NCI-H524 (cell line): Measurements from ENCODE around the gene FOXP1.
A peak's percentile ranks its signal among the peaks of the same experiment; 100 is the strongest.

Experiments
- DNase-seq, 2 experiments: peaks; one replicate each; lab custom pipeline; 2025; lab: John Stamatoyannopoulos, UW

Gene FOXP1

DNA sequence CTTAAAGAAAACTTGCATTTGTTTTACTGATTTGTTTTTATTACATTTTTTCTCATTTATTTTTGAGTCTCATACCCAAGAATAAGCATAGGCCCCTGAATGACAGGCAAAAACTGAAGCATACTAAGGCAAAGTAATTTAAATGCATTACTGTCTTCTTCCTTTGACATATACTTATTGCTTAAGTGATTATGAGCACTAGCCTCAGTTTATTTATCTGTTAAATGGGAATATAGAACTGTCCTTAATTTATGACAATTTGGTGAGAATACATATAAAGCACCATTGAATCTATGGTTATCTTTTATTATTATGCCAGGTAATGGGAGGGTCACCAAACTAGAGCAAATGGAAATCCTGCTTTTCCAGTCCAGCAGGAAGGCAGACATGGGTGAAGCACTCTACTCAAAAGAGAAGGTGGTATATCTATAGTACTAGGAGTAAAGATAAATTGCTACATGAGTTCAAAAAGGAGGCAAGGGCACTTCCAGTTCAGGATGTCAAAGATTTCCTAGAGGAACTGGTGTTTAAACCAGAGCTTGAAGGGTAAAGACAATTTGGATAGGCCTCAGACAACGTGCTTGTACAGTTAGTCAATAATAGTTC is 435.0 kb downstream of the FOXP1 start:
- no peak for DNase-seq

DNA sequence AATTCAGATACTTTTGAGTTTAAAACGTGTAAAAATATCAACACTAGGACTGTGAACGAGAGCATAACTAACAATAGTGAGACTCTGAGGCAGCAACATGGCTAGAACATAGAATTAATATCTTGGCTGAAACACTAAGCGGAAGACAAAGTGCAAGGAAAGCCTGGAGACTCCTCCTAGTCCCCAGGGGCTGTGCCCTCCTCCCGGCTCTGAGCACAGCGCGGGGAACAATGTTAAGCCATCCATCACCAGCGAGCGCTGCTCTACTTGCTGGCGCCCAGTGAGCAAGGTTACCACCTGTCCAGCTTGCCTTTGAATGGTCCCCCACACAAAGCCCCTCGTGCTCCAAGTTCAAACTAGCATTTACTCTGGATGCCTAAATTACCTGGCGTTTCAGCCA is 436.9 kb downstream of the FOXP1 start:
- peak in 1 of 2 experiments; percentile 20 for DNase-seq

DNA sequence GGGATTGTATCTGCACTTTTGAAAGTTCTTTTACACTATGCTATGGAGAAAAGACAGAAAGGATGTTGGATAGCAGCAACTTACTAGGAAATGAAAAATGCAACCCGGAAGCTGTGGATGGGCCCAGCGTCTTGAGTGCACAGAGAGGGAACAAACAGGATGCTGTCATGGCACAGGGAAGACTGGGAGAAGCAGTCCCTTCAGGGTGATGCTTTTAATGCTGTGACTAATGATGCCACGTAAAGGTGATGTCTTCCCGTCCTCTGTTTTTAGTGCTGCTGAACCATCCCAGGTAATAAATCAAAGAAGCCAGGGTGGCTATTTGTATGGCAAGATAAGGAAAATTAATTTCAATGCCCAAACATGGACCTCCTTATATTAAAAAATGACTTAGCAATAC is 437.6 kb downstream of the FOXP1 start:
- no peak for DNase-seq

DNA sequence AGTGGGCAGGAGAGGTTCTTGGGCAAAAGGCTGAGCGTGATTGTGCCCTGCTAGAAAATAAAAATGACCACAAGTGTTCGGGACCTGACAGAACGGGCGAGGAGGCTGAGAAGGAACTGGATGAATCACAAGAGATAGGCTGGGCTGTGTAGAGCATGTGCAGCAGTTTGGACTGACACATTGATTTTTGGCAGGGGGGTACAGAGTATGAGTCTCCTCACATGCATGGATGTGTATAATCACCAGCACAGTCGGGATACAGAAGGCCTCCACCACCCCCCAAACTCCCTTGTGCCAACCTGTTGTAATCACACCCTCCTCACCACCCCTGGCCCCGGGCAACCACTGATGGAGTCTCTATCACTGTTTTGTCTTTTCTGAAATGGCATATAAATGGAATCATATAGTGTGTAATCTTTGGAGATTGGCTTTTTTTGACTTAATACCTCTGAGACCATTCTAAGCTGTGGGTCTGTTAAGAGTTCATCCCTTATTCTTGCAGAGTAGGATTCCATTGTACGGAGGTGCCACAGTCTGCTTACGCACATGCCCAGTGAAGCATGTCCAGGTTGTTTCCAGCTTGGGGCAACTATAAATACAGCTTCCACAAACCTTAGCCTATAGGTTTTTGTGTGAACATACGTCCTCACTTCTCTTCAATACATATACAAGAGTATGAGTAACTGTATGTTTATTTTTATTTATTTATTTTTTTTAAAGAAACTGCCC is 438.8 kb downstream of the FOXP1 start:
- DNase-seq, result no peak

DNA sequence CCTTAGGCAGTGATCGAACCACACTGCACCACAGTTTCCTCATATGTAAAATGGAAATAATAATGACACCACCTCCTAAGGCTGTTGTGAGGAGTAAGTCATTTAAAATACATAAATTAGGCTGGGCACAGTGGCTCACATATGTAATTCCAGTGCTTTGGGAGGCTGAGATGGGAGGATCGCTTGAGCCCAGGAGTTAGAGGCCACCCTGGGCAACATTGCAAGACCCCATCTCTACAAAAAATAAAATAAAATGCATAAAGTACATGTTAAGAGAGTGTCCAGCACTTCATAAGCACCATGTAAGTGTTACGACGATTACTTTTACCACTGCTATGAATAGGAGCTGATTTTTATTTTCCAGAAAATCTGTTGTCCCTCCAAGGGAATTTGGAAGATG is 440.0 kb downstream of the FOXP1 start:
- no peak for DNase-seq

DNA sequence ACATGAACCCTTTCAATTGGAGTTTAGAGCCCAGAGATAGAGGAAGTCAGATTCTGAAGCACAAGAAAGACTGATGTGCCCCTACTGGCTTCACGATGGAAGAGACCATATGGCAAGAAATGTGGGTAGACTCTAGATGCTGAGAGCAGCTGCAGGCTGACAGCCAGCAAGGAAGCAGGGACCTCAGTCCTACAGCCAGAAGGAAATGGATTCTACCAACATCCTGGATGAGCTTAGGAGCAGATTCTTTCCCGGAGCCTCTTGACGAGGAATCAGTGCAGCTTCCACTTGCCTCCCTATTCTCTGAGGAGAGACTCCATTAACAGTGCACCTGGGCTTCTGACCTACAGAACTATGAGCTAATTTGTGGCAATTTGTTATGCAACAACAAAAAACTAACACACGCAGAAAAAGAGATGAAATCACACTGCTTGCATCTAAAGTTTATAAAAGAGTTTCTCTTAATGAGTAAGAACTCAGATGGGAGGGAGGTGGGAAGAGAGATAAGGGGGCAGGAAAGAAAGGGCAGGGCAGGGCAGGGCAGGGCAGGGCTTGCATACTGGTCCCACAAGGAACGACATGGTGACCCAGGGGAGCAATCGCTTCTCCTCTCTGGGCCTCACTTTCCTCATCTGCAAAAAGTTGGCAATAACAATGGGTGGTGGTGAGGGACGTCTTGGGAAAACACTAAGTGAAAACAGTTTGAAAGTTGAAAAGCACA is 440.9 kb downstream of the FOXP1 start:
- DNase-seq, result peak; percentile 39 to 77

DNA sequence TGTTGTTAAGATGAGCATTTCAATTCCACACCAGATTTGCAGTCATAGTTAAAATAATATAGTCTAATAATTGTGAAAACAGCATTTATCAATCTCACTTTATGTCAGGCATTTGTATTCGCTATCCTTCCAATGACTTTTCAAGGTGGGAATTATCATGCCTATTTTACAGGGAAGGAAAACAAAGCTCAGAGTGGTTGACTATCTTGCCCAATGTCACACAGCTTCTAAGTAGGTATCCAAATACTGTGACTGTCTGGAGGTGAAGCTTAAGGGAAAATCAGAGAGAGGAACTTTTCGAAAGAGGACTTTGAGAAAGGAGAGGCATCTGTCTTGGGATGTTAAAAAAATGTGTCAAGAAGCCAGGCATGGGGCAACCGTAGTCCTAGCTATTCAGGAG is 443.1 kb downstream of the FOXP1 start:
- DNase-seq, result no peak

DNA sequence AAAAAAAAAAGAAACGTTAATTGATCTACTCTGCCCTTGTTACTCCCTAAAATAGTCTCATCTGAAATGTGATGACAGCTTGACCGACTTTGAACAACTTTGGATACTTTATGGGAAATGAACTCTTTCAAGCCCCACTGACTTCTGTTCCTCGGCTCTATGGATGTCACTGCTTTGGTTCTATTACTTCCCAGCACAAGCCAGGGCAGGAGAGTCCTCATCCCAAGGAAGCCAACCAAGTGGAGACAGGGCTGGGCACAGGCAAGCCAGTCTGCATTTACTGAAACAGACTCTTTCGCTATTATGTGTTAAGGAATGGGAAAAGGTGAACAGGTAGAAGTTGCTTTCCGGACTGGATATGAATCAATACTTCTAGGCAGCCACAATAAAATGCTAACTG is 444.0 kb downstream of the FOXP1 start:
- no peak for DNase-seq

DNA sequence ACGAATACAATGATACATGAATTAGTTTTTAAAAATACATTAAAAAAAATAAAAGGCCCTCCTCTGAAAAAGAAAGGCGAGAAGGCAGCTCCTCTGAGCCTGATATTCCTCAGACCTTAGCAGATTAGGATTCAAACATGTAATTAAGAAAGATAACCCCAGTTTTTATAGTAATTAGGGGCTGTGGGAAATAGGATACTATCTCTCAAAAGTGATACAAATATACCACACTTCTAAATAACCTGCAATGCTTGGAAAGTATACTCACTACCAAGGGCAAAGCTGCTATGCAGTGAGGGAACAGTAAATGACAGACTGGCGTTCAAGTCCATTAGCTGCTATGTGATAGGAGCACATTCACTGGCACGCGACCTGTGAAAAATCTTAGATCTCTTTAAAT is 445.1 kb downstream of the FOXP1 start:
- DNase-seq, result no peak

DNA sequence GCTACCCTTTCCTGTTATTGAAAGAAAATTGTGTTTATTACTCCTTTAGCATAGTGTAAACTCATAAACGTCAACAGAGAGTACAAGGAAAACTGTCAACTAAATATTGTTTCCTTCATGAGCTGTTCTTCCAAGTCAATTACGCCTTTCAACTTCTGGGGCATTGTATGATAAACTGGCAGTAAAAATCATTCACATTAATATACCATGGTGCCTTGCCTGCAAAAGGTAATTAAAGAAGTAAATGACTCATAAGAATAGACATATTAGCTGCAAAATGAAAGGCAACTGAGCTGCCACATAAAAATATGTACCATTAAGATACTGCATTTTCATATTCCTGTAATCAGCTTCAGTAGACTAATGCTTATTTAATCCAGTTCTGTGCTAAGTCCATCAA is 447.3 kb downstream of the FOXP1 start:
- DNase-seq, result no peak

DNA sequence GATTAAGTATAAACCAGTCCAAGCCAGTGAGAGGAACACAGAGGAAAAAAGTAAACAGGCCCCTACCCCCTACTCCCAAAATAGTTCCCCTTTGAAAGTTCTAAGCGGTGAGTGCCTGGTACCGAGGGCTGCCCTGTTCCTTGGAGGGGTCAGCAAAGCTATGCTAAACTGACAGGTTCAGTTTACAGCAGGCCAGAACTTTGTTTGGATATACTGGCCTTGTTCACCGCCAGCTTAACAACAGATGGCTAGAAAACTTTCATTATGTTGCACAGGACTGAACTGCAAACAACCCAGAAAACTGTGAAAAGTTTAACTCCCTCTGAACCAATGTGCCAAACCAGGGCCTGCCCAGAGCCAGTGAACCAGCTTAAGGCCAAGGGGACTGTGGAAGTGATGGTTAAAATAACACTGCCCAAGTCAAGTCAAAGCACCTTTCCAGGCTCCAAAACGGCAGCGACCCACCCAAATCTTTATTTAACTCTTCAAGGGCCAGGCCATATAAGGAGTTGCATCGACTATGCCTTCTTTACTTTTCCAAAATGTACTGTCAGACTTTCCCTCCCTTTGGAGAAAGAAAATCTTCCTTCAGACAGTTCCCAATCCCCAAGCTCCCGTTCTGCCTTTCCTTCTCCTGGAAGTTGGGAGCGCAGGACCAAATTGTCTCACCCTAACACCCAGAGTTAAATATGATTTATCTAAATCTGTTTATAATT is 448.0 kb downstream of the FOXP1 start:
- DNase-seq, result no peak

DNA sequence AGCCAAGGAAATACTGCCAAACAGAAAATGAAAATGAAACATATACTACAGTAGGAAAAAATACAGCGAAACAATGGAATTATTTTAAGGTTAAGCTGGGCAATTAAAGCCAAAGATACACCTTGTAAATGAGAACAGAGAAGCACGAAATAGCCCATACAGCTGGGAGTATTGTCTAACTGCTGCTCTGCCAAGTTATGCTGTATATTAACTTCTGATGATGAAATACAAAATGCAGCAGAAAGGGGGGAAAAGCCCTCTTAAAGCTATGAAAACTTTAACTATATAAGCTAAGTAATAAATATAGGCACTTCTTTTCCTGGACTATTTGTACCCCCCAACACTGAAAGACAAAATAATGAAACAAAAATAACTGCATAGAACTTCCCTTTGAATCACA is 449.0 kb downstream of the FOXP1 start:
- no peak for DNase-seq

DNA sequence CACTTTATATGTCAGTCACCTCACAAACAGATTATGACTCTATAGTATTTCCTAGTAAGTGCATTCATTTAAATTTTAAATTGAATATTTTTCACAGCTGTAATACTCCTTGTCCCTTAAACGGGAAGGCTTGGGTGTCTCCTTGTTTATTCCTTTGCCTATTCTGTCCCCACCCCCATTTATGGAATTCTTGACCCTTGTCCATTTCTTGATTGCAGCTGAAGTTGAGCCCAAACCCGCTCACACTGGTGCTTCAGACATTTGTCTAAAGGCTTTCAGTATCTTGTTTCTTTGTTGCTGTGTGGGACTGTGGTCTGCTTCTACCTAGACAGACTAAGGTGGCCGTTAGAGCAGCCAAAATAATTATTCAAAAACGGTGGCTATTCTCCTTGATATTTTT is 449.7 kb downstream of the FOXP1 start:
- no peak for DNase-seq

DNA sequence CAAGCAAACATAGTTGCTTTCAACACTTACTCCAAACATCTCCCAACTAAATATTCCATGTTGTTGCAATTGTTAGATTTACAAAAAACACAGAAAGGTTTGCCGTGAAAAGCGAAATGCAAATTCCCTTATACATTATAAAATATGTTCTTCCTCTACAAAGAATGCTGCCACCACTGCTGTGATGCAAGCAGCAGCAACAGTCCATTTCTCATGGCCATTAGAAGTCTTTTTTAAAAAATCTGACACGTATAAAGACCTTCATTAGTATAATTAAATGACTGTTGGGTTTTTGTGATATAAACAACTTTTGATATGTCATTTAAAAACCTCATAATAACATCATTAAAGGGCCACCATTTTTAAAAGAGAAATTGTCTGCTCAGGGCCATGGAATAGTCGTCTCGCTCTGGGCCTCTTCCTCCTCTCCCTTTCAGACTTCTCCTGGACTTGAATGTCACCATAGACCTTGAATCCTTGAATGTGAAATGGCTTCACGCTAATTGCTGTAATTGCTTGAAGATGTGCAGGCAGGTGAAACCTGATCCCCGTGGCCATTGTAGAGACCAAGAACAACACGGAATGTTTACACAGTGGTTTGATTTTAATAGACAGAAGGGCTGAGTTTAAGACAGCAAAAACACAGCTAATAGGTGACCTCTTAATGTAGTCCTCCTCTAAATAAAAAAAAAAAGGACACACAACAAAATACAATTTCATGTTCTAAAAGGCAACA is 450.4 kb downstream of the FOXP1 start:
- DNase-seq, result peak in 1 of 2 experiments; percentile 30

DNA sequence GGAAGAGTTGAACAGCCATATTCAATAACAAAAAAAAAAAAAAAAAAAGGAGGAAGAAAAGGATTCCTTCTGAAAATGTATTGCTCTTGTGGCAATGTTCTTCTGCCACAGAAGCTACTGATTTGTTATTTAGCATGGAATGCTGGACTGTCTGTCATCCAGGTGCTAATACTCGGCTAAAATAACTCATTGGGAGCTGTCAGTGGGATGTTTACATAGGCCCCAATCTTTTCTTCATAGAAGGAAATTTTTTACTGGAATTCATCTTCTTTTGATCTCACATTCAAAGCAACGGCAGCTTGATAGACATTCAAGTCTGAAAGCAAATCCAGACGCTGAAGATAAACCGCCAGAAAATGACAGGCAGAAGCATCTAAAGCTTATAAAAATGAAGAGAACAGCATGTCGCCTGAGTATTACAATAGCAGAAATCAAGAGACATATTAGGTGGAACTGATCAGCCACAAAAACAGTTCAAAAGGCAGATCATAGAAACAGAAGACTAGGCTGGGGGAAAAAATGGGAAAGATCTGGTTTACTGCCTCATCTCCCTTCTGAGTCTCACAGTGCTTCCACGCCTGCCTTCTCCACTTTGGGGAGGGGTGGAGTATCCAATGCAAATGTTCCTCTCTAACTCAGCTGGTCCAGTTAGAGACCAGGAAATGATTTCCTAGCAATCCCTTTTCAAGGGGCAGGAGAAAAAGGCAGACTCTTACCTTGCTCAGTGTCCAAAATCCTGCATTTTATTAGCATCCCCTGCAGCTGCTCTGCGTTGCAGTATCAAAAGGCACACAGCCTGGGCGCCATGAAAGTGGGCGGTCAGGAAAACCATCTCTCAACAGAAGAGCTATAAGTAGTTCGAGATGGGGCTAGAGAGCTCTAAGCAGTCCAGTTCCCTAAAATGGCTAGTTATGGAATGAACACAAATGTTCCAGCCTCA is 451.9 kb downstream of the FOXP1 start:
- DNase-seq, result no peak

DNA sequence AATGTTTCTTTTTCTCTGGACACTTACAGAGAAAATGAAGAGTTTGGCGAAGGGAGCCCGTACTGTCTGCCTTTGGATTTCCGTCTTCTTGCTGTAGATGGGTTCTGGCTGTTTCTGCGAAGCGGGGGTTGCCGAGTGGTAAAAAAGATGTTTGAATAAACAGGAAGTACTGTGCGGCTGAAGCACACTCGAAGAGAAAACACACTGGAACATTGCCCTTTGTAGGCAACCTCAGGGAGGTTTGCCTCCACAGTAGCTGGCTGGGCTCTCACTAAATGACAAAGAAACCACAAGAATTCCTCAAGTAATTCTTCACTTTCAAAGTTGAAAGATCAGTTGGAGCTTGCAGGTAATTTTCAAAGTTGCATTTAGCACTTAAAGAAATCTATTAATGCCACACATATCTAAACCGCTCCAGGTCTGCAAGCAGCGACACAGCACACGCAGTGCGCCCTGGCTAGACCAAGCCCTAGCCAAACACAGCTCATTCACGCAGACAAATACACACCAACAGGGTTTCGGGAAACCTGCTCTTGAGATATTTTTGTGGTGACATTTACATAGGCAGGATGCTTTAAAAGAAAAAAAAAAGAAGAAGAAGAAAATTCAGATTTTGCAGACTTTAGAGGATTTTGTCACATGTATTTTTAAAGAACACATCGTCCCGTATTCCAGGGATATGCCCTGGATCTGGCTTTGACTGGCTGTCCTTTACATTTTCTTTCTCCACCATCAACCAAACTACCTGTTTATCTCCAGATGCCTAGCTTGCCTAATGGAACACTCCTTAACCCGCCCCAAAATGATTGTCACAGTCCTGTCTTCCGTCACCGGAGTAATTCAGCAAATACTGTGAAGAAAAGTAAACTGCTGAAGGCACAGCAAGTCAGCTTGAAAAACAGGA is 452.8 kb downstream of the FOXP1 start:
- DNase-seq, result no peak

DNA sequence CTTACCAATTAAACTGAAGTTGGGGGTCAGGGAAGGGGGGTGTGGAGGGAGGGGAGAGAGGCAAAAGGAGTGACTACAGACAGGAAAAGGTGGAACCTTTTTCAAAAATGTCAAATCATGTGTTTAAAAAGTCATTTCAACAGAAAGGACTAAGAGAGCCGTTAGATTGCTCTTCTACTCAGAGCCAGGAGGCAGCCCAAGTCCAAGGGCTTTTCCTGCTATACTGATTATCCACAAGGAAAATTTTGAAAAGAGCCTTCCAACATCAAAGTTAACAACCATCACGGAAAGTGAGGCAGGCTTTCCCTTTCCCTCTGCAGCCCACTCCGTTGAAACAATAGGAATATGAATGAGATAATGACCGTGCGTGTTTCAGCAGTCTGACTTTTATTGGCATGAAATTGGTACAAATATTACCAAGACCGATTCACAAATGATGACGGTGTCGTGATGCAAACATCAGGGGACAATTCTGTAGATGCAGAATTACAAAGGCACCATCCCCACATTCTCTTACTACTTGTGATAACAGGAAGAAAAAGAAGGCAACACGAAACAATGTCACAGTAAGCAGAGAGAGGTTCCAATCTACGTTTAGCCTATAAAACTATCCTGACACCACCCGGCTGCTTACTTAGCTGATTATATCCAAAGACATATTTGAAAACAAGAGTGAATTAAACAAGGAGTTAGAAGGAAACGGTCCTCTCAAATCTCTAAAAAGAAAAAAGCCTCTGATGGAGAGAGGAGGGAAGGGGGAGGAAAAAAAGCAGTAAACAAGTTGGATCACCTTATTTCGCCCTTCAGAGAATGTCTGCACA is 453.7 kb downstream of the FOXP1 start:
- no peak for DNase-seq

DNA sequence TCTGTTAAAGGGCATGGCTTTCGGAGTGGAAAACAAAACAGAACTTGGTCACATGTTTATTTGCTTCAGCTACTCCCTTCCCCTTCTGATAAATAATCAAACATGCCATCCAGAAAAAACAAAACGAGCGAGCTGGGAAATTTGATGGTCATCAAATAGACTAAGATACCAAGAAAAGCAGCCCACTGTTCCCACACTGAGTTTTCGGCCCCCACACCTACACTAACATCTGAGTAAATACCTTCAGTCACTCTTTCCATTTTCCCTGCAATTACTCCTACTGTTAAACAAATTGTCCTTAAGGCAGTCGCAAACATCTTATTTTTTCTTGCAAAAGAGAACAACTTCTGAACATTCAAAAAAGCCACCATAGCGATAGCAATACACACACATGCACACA is 454.6 kb downstream of the FOXP1 start:
- DNase-seq, result no peak

DNA sequence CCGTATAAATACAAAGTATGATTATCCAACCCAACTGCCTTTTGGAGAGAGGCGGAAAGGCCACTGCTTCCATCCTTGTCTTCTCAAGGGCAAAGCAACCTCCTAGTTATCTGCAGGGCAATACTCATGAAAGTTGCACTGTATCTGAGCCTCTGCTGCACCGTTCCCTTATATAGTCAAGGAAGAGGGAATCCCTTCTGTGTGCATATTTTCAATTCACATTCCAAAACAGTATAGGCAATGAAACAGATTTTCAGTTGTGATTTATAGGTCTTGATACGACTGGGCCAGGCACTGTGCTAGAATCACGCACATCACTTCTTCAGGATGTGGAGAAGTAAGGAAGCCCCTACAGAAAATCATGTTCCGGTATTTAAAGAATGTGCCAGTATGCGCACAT is 455.7 kb downstream of the FOXP1 start:
- no peak for DNase-seq
